Naive thymus-derived CD4-positive, alpha-beta T cell (primary cell): ENCODE data around the gene PANK2. TPM values are rescaled to one million over a fixed set of nuclear protein-coding genes. Genes with fewer than 3 reads are reported as not detected.

ENCODE experiments used
- ATAC-seq: fragments of 150-1000 bp; cut with Tn5 transposase; 2 replicates; pipeline ENCODE4 v1.10.0; 2021; ENCODE audit warnings: mild to moderate bottlenecking, moderate library complexity
- CTCF ChIA-PET: fragments of 350-600 bp; sonication (Branson Sonifier 250); formaldehyde crosslinking; loops from one replicate; lab custom pipeline; 2021; ENCODE audit warnings: antibody characterized with exemption; lab: Charles Lee
- POLR2A ChIA-PET: fragments of 350-600 bp; sonication (Branson Sonifier 250); formaldehyde crosslinking; loops from one replicate; lab custom pipeline; 2021; ENCODE audit warnings: antibody characterized with exemption, inconsistent platforms; lab: Charles Lee
- DNase-seq, 9 donors: peaks; one replicate each; pipeline versions ENCODE4 v3.0.0 to v3.0.0-alpha.2; 2020 to 2022; ENCODE audit warnings: mixed read lengths in 1 of 9
- H3K27ac ChIP-seq: one replicate; pipeline ENCODE4 v1.7.0; 2013; ENCODE audit warnings: mild to moderate bottlenecking, low read depth, low read length, moderate library complexity
- H3K27me3 ChIP-seq, 2 donors: one replicate each; pipeline ENCODE4 v1.7.0; 2013; ENCODE audit warnings: low read length in 2 of 2, mild to moderate bottlenecking in 2 of 2, moderate library complexity in 2 of 2; ENCODE audit not compliant: control insufficient read depth in 2 of 2, insufficient read depth in 2 of 2
- H3K36me3 ChIP-seq, 3 experiments: 1 replicate in 2 of 3; 2 replicates in 1 of 3; pipeline ENCODE4 v1.7.0; 2013; ENCODE audit warnings: low read length in 3 of 3, mild to moderate bottlenecking in 3 of 3, moderate library complexity in 1 of 3; ENCODE audit not compliant: insufficient read depth in 3 of 3, control insufficient read depth in 2 of 3
- H3K4me1 ChIP-seq, 2 donors: one replicate each; pipeline ENCODE4 v1.7.0; 2013; ENCODE audit warnings: low read length in 2 of 2, mild to moderate bottlenecking in 2 of 2, moderate library complexity in 1 of 2; ENCODE audit not compliant: control insufficient read depth in 2 of 2, insufficient read depth in 2 of 2
- H3K4me3 ChIP-seq: 2 replicates; pipeline ENCODE4 v1.7.0; 2013; ENCODE audit warnings: mild to moderate bottlenecking, low read length
- H3K9me3 ChIP-seq, 3 experiments: 1 replicate in 2 of 3; 2 replicates in 1 of 3; pipeline ENCODE4 v1.7.0; 2013; ENCODE audit warnings: low read length in 3 of 3; ENCODE audit not compliant: control insufficient read depth in 2 of 3
- H3K27ac Mint-ChIP-seq, 9 donors: one replicate each; pipeline ENCODE4 v1.8.0; 2020 to 2022; ENCODE audit warnings: mixed read lengths in 9 of 9, mild to moderate bottlenecking in 8 of 9, moderate library complexity in 5 of 9, inconsistent platforms in 2 of 9
- H3K27me3 Mint-ChIP-seq, 5 donors: one replicate each; pipeline ENCODE4 v1.8.0; 2021 to 2022; ENCODE audit warnings: mixed read lengths in 5 of 5, mild to moderate bottlenecking in 1 of 5
- H3K36me3 Mint-ChIP-seq, 5 donors: one replicate each; pipeline ENCODE4 v1.8.0; 2020 to 2022; ENCODE audit warnings: mixed read lengths in 5 of 5, mild to moderate bottlenecking in 3 of 5, inconsistent platforms in 1 of 5
- H3K4me1 Mint-ChIP-seq, 7 donors: one replicate each; pipeline ENCODE4 v1.8.0; 2020 to 2022; ENCODE audit warnings: mixed read lengths in 7 of 7, mild to moderate bottlenecking in 3 of 7, inconsistent platforms in 1 of 7
- H3K4me3 Mint-ChIP-seq, 10 donors: one replicate each; pipeline ENCODE4 v1.8.0; 2020 to 2022; ENCODE audit warnings: mild to moderate bottlenecking in 10 of 10, mixed read lengths in 10 of 10, moderate library complexity in 6 of 10, inconsistent platforms in 2 of 10
- H3K9me3 Mint-ChIP-seq, 11 donors: one replicate each; pipeline ENCODE4 v1.8.0; 2020 to 2022; ENCODE audit warnings: mixed read lengths in 11 of 11, mild to moderate bottlenecking in 4 of 11, inconsistent platforms in 1 of 11, moderate library complexity in 1 of 11
- intact Hi-C, 2 donors: fragments of 100-400 bp; cut with micrococcal nuclease; formaldehyde crosslinking; loops; one replicate each; pipeline ENCODE4 v1.15.1; 2023
- polyA plus RNA-seq, 2 donors: library from polyadenylated mRNA; unstranded; fragments of 300-500 nt; fragmentation: Illumina TruSeq; gene quantifications; one replicate each; pipeline ENCODE4 v1.2.3, GENCODE V29; 2021
- total RNA-seq, 6 experiments: library from RNA in 5 of 6; stranded (reverse) in 5 of 6; gene quantifications; 1 replicate in 5 of 6; 2 replicates in 1 of 6; pipeline ENCODE4 v1.2.3 and lab custom pipeline; 2021 to 2026

Gene PANK2
- total and polyA plus RNA-seq, 7 experiments from 2014 or later, result 39.0 to 69.7 (median 46.9) TPM

DNA sequence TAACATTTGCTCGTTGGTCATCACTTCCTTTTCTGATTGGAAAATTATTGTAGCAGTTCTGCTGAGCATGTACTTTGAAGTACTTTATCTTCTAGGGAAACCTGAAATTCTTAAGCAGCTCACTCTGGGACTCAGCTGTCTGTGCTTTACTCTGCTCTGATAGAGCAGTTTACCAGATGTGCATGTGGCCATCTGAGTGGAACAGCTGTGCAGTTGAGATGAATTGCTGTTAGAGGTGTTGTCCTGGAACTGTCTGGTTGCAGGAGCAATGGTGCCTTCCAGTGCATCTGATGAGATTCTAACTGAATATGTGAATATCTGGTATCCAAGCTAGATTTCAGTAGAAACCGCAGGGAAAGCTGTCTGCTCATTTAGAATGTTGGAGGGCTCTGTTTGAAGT is 27.2 kb downstream of the PANK2 start:
- Histone ChIP-seq H3K27me3 (no peaks in the 10 kb centered on the region), H3K4me1 (no peaks in the 10 kb centered on the region), H3K9me3 (no peaks in the 10 kb centered on the region), H3K36me3 (peaks cover 19 to 49% (median 21%) of the 10 kb centered on the region in 3 experiments), H3K4me3 (no peak overlapping the region), H3K27ac (no peak overlapping the region)
- Mint-ChIP-seq H3K4me3 (no peak overlapping the region), H3K9me3 (no peaks in the 10 kb centered on the region), H3K27me3 (no peaks in the 10 kb centered on the region), H3K4me1 (peaks cover 16 to 39% (median 33%) of the 10 kb centered on the region in 7 donors), H3K27ac (peak overlapping the region in 1 of 9 donors; percentile 28), H3K36me3 (peaks cover 17 to 55% (median 36%) of the 10 kb centered on the region in 5 donors)
- DNase-seq, result no peak
- ChIA-PET CTCF (interaction anchor here (1.2 kb wide), 1 partner anchor 24 kb away, joined by 4 read pairs; no protein-coding TSS in a partner anchor), POLR2A (interaction anchor here (0.6 kb wide), 1 partner anchor 78 kb away, joined by 3 read pairs; no protein-coding TSS in a partner anchor)
- intact Hi-C loops, result no loop called here
- ATAC-seq, result no peak

DNA sequence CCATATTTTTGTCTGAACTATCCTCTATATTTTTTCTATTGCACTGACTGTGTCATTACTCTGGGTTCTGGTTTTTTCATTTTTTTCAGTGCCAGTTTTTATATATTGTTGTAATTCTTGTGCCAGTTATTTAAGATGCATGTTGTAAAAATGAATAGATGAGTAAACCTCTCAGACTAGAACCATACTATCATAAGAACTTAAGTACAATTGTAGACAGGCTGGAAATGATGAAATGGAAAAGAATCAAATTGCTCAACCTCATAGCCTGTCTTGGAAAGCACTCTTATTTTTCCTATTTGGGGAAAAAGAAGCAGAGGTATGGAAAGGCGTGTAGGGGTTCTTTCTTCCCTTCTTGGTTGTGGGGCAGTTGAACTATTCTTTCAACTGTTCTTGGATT is 30.2 kb downstream of the PANK2 start:
- Mint-ChIP-seq H3K4me1 (peaks cover 17 to 48% (median 38%) of the 10 kb centered on the region in 7 donors), H3K27me3 (no peaks in the 10 kb centered on the region), H3K9me3 (peaks cover 0 to 2% (median 0%) of the 10 kb centered on the region in 11 donors), H3K36me3 (peaks cover 19 to 45% (median 23%) of the 10 kb centered on the region in 5 donors), H3K4me3 (no peak overlapping the region), H3K27ac (peak overlapping the region in 7 of 9 donors; percentile 3 to 71 (median 43))
- POLR2A ChIA-PET, result no interaction called here
- intact Hi-C loops, result no loop called here
- CTCF ChIA-PET, result no interaction called here
- Histone ChIP-seq H3K36me3 (peaks cover 4 to 46% (median 13%) of the 10 kb centered on the region in 3 experiments), H3K4me3 (no peak overlapping the region), H3K9me3 (no peaks in the 10 kb centered on the region), H3K27me3 (no peaks in the 10 kb centered on the region), H3K4me1 (no peaks in the 10 kb centered on the region), H3K27ac (no peak overlapping the region)
- DNase-seq (no peak), ATAC-seq (no peak)

DNA sequence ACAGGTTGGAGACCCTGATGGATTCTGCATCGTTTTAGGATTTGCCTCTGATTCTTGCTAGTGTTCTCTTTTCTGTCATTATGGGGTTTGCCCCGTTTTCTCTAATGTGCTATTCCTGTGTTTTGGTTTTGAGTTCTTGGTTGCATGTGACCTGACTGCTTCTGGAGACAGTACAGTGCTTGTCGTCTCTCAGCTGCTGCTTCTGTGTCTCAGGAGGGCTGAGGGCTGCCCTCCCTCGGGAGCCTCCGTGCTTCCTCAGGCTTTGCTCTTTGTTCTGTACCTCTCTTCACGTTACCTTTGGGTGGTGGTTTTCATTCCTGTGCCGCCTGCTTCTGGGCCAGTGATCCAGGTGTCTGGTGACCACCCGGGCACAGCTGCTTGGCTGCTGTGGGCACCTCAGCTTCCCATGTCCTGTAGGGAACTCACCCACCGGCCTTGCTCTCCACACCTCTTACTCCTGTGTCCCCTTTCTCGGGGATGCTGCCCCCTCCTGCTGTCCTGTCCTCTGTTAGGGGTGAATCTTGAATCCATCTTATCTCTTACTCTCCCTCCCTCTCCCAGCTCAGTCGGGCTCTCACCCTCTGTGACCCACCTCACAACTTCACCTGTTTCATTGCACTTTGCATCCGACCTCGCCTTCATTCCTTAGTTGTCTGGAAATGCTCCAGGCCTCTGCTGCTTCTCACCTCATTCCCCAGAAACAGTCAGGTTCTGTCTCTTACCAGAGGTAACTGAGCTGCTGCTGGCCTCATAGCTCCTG is 33.2 kb downstream of the PANK2 start:
- no peak overlapping the region for H3K27ac ChIP-seq

DNA sequence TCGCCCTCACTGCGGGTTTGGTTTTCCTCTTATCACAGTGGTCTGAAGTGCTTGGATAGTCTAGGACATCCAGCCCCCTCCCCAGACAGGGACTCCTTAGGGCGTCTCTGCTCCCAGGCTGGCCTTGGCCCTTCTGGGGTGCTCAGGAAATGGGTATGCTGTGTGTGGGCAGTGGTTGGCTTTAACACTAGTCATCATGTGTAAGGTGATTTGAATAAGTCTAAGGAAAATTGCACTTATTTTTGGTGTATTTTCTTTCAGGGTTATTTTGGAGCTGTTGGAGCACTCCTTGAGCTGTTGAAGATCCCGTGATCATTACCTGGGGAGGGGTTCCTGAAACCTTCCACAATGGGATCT is 33.8 kb downstream of the PANK2 start:
- H3K4me3 Mint-ChIP-seq, result no peak overlapping the region
- no peaks in the 10 kb centered on the region for H3K9me3 ChIP-seq
- H3K36me3 ChIP-seq, result peaks cover 3 to 39% (median 11%) of the 10 kb centered on the region in 3 experiments
- H3K36me3 Mint-ChIP-seq, result peaks cover 12 to 23% (median 14%) of the 10 kb centered on the region in 5 donors
- H3K27ac ChIP-seq, result peak overlapping the region; percentile 8
- no peaks in the 10 kb centered on the region for H3K27me3 Mint-ChIP-seq
- POLR2A ChIA-PET, result no interaction called here
- DNase-seq, result no peak
- CTCF ChIA-PET, result no interaction called here
- peaks cover 24 to 55% (median 28%) of the 10 kb centered on the region in 7 donors for H3K4me1 Mint-ChIP-seq
- H3K27me3 ChIP-seq, result no peaks in the 10 kb centered on the region
- intact Hi-C loops, result no loop called here
- no peak overlapping the region for H3K4me3 ChIP-seq
- no peak for ATAC-seq
- peak overlapping the region in 8 of 9 donors; percentile 26 to 85 (median 72) for H3K27ac Mint-ChIP-seq
- no peaks in the 10 kb centered on the region for H3K4me1 ChIP-seq
- H3K9me3 Mint-ChIP-seq, result peaks cover 0 to 3% (median 0%) of the 10 kb centered on the region in 11 donors

More for the DNA sequence above, 33.2 kb downstream of the PANK2 start:
- peaks cover 3 to 39% (median 11%) of the 10 kb centered on the region in 3 experiments for H3K36me3 ChIP-seq
- H3K36me3 Mint-ChIP-seq, result peaks cover 12 to 24% (median 14%) of the 10 kb centered on the region in 5 donors
- intact Hi-C loops, result no loop called here
- H3K27me3 ChIP-seq, result no peaks in the 10 kb centered on the region
- H3K27me3 Mint-ChIP-seq, result no peaks in the 10 kb centered on the region
- no peak overlapping the region for H3K4me3 Mint-ChIP-seq
- DNase-seq (no peak), ATAC-seq (no peak)
- H3K9me3 Mint-ChIP-seq, result peaks cover 0 to 3% (median 0%) of the 10 kb centered on the region in 11 donors
- no peaks in the 10 kb centered on the region for H3K9me3 ChIP-seq
- POLR2A ChIA-PET, result no interaction called here
- peaks cover 22 to 51% (median 26%) of the 10 kb centered on the region in 7 donors for H3K4me1 Mint-ChIP-seq
- CTCF ChIA-PET, result no interaction called here
- H3K27ac Mint-ChIP-seq, result peak overlapping the region; percentile 26 to 92 (median 81)
- no peaks in the 10 kb centered on the region for H3K4me1 ChIP-seq
- H3K4me3 ChIP-seq, result no peak overlapping the region

DNA sequence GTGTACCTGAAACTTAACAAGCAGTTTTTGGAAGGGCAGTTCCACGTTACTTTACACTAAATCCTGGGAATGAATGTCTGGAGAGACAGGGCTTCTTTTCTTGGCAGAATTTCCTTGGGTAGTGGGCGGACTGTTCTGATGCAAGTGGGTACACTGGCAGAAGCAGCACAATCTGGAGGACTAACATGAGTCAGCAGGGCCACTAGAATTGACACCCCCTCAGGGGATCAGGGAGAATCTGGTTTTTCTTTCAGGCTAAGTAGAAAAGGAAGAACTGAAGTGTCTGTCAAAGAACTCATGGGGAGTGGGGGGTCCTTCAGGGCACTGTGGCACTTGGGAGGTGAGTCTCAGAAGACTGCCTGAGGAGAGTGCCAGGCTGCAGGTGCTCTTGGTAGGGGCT is 34.6 kb downstream of the PANK2 start:
- CTCF ChIA-PET, result no interaction called here
- Histone ChIP-seq H3K36me3 (peaks cover 3 to 33% (median 8%) of the 10 kb centered on the region in 3 experiments), H3K4me3 (no peak overlapping the region), H3K9me3 (no peaks in the 10 kb centered on the region), H3K4me1 (no peaks in the 10 kb centered on the region), H3K27ac (no peak overlapping the region), H3K27me3 (no peaks in the 10 kb centered on the region)
- Mint-ChIP-seq H3K36me3 (peaks cover 6 to 20% (median 9%) of the 10 kb centered on the region in 5 donors), H3K4me1 (peaks cover 29 to 58% (median 32%) of the 10 kb centered on the region in 7 donors), H3K4me3 (no peak overlapping the region), H3K27ac (peak overlapping the region in 8 of 9 donors; percentile 25 to 83 (median 56)), H3K9me3 (peaks cover 0 to 3% (median 0%) of the 10 kb centered on the region in 11 donors), H3K27me3 (no peaks in the 10 kb centered on the region)
- intact Hi-C loops, result no loop called here
- DNase-seq, result no peak
- POLR2A ChIA-PET, result no interaction called here
- no peak for ATAC-seq

DNA sequence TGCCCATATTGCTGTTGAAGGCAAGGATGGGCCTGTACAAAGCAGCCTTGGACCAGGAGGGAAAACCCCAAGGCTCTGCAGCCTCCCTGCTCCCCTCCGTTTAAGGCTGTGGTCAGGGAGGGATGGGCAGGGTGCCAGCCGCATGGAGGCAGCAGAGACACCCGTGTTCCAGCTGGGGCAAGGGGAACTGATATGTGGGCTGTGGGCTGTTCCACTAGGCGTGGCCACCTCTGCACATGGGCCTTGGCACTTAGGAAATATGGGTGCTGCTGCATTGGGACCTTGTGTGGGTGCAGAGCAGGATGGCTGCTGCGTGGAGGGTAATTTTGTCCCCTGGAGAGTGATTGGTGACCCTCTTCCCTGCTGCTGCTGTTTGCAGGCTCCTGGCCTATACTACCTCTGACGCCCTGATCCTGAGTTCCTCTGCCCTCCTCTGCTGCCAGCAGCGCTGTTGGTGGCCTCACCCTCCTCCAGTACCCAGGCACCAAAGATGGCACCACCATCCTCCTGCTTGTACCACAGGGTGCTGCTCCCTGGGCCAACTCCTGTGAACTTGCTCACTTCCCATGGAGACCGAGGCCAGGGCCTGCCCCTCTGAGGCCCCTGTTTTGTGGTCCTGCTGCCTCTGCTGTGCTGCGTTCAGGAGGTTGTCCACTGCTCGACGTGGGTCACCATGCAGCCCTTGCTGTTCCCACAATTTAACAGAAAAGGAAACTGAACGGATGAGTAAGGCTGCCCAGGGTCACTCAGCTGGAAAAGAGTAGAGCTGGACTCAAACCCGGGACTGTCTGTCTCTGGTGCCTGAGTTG is 35.3 kb downstream of the PANK2 start:
- peaks cover 24 to 59% (median 32%) of the 10 kb centered on the region in 7 donors for H3K4me1 Mint-ChIP-seq
- no peak overlapping the region for H3K4me3 Mint-ChIP-seq
- peaks cover 1 to 31% (median 3%) of the 10 kb centered on the region in 3 experiments for H3K36me3 ChIP-seq
- H3K36me3 Mint-ChIP-seq, result peaks cover under 1 to 16% (median 7%) of the 10 kb centered on the region in 5 donors
- ChIA-PET POLR2A (no interaction called here), CTCF (interaction anchor here (0.6 kb wide), 1 partner anchor 133 kb away, joined by 3 read pairs; no protein-coding TSS in a partner anchor)
- peak; percentile 63 for ATAC-seq
- H3K27me3 Mint-ChIP-seq, result no peaks in the 10 kb centered on the region
- H3K4me3 ChIP-seq, result no peak overlapping the region
- peaks cover 0 to 3% (median 0%) of the 10 kb centered on the region in 11 donors for H3K9me3 Mint-ChIP-seq
- no peaks in the 10 kb centered on the region for H3K9me3 ChIP-seq
- no peaks in the 10 kb centered on the region for H3K4me1 ChIP-seq
- H3K27ac ChIP-seq, result no peak overlapping the region
- H3K27ac Mint-ChIP-seq, result peak overlapping the region in 8 of 9 donors; percentile 56 to 86 (median 81)
- intact Hi-C loops, result loop anchor here in 1 of 2 donors (5.0 kb wide), 1 partner anchor 37 kb away; the partner anchor contains the start of gene PANK2
- no peak for DNase-seq
- H3K27me3 ChIP-seq, result no peaks in the 10 kb centered on the region
